ENCODE measurements around the gene CABP4.
"Not testable (repeated sequence)": the region's sequence is repeated elsewhere in the genome, so short reads cannot be mapped to it uniquely, and the experiment has no call there.

Gene CABP4

GRCh38 chr11:67468759-67469507 is 13.8 kb downstream of the CABP4 start, which contains the start of gene TMEM134:
Gene TMEM134, minus strand, starts transcription at chr11:67469251. Its CDS starts 59 bp downstream, at chr11:67469192.
- Mint-ChIP-seq H3K9me3 (no peaks in the 10 kb centered on the region), H3K4me1 (peaks cover 41% of the 10 kb centered on the region)

GRCh38 chr11:67469508-67469811 is 14.3 kb downstream of the CABP4 start:
- DNase-seq (ENCODE audit: low spot score in 2 of 2) (no peak), ATAC-seq (no peak)
- peak overlapping the region; percentile 91 for H3K4me3 Mint-ChIP-seq
- H3K27ac Mint-ChIP-seq = peak overlapping the region; percentile 91
- H3K4me1 Mint-ChIP-seq = peaks cover 41% of the 10 kb centered on the region
- H3K9me3 Mint-ChIP-seq = no peaks in the 10 kb centered on the region
- peaks cover 10% of the 10 kb centered on the region for H3K36me3 Mint-ChIP-seq

More at GRCh38 chr11:67468759-67469507, 13.8 kb downstream of the CABP4 start, which contains the start of gene TMEM134:
- Mint-ChIP-seq H3K4me3 (peak within 1 kb of the TSS; percentile 91), H3K27ac (peak within 1 kb of the TSS; percentile 91), H3K36me3 (peaks cover 10% of the 10 kb centered on the region)
- ATAC-seq (peak; percentile 88), DNase-seq (ENCODE audit: low spot score in 2 of 2) (peak; percentile 92 to 93)

DNA sequence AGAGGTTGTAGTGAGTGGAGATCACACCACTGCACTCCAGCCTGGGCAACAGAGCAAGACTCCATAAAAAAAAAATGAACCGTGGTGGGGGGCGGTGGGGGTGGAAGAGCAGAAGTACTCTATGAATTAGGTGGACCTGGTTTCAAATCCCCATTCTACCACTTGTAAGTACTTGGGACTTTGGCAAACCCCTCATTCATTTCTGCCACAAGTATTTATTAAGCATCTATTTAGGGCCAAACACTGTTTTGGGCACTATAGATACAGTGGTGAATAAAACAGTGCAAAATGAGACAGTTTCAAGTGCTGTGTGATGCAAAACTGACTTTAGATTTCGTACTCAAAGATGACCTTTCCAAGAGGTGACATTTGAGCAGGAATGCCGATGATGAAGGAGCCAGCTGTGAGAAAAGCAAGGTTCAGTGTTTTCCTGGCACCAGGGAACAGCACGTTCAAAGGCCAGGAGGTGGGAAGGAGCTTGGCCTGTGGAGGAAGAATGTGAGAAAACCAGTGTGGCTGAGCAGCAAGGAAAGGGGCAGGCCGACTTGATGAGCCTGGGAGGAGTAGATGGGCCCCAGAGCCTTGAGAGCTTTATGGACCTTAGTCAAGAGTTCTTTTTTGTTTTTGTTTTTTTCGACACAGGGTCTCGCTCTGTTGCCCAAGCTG is 15.3 kb downstream of the CABP4 start:
- DNase-seq (ENCODE audit: low spot score in 2 of 2) = no peak
- Mint-ChIP-seq H3K4me1 (peaks cover 32% of the 10 kb centered on the region), H3K36me3 (peaks cover 7% of the 10 kb centered on the region), H3K4me3 (peak overlapping the region; percentile 91), H3K9me3 (no peaks in the 10 kb centered on the region), H3K27ac (no peak overlapping the region)
- ATAC-seq = no peak

DNA sequence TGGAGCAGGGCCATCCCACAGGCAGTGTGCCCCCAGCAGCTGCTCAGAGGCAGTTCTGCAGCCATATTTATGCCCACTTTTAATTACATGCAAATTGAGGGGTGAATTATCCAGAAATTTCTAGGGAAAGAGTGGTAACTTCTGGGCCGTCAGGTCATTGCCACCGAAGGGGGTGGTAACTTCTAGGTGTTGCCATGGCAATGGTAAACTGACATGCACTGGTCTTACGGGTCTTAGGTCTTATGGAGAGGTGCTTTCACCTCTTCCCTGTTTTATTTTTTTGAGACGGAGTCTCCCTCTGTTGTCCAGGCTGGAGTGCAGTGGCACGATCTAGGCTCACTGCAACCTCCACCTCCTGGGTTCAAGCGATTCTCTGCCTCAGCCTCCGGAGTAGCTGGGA is 17.7 kb downstream of the CABP4 start:
- Mint-ChIP-seq H3K9me3 (no peaks in the 10 kb centered on the region), H3K27ac (no peak overlapping the region), H3K4me1 (peaks cover 12% of the 10 kb centered on the region), H3K36me3 (peaks cover 5% of the 10 kb centered on the region), H3K4me3 (no peak overlapping the region)
- DNase-seq (ENCODE audit: low spot score in 2 of 2) (no peak), ATAC-seq (no peak)

GRCh38 chr11:67476692-67477091 is 21.5 kb downstream of the CABP4 start:
- H3K4me1 Mint-ChIP-seq; DNase-seq (ENCODE audit: low spot score in 2 of 2); H3K9me3 Mint-ChIP-seq; H3K36me3 Mint-ChIP-seq; ATAC-seq; H3K4me3 Mint-ChIP-seq; H3K27ac Mint-ChIP-seq: not testable (repeated sequence)

- H3K4me3 Mint-ChIP-seq; ATAC-seq; DNase-seq (ENCODE audit: low spot score in 2 of 2); H3K4me1 Mint-ChIP-seq; H3K9me3 Mint-ChIP-seq; H3K27ac Mint-ChIP-seq; H3K36me3 Mint-ChIP-seq: not testable (repeated sequence)
Observed at GRCh38 chr11:67477344-67478050, 22.3 kb downstream of the CABP4 start.

GRCh38 chr11:67482275-67482826 is 27.2 kb downstream of the CABP4 start:
- DNase-seq (ENCODE audit: low spot score in 2 of 2) = no peak
- peaks cover 45% of the 10 kb centered on the region for H3K36me3 Mint-ChIP-seq
- peaks cover 50% of the 10 kb centered on the region for H3K4me1 Mint-ChIP-seq
- peak overlapping the region; percentile 97 for H3K27ac Mint-ChIP-seq
- no peak for ATAC-seq
- no peaks in the 10 kb centered on the region for H3K9me3 Mint-ChIP-seq
- H3K4me3 Mint-ChIP-seq = peak overlapping the region; percentile 98

GRCh38 chr11:67482827-67483798 is 28.0 kb downstream of the CABP4 start, which contains the start of gene AIP:
Gene AIP, plus strand, starts transcription at chr11:67483026. Its CDS starts 133 bp downstream, at chr11:67483159.
- Mint-ChIP-seq H3K4me1 (peaks cover 57% of the 10 kb centered on the region), H3K36me3 (peaks cover 53% of the 10 kb centered on the region), H3K4me3 (peak within 1 kb of the TSS; percentile 98), H3K27ac (peak within 1 kb of the TSS; percentile 97), H3K9me3 (peaks cover 2% of the 10 kb centered on the region)
- ATAC-seq = peak; percentile 80
- peak; percentile 96 to 99 for DNase-seq (ENCODE audit: low spot score in 2 of 2)

- ATAC-seq = peak; percentile 40
- DNase-seq (ENCODE audit: low spot score in 2 of 2) = peak in 1 of 2 donors; percentile 78
- peak overlapping the region; percentile 98 for H3K4me3 Mint-ChIP-seq
- peaks cover 67% of the 10 kb centered on the region for H3K4me1 Mint-ChIP-seq
- H3K9me3 Mint-ChIP-seq = peaks cover 2% of the 10 kb centered on the region
- H3K27ac Mint-ChIP-seq = peak overlapping the region; percentile 97
- peaks cover 62% of the 10 kb centered on the region for H3K36me3 Mint-ChIP-seq
Observed at GRCh38 chr11:67483831-67484665, 28.9 kb downstream of the CABP4 start.

DNA sequence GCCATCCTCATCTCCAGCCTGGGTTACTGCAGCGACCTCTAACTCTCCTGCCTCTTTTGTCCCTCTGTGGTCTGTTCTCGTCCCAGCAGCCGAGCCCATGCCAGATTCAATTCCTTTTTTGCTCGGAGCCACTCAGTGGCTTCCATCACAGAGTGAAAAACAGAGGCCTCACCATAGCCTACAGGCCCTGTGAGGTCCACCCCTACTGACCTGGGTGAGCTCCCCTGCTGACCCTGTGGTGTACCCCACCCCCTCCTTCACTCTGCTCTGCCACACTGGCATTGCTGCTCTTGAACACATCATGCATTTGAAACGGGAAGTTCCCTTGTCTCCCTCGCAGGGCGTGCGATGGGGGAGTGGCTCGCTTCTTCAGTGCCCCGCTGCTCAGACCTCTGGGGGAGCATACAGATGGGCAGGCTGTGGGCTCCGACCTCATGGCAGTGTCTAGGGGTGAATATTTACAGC is 29.7 kb downstream of the CABP4 start:
- Mint-ChIP-seq H3K4me1 (peaks cover 74% of the 10 kb centered on the region), H3K27ac (peak overlapping the region; percentile 97), H3K4me3 (peak overlapping the region; percentile 98), H3K9me3 (peaks cover 2% of the 10 kb centered on the region), H3K36me3 (peaks cover 70% of the 10 kb centered on the region)
- peak; percentile 25 for ATAC-seq
- peak; percentile 44 to 85 for DNase-seq (ENCODE audit: low spot score in 2 of 2)

DNA sequence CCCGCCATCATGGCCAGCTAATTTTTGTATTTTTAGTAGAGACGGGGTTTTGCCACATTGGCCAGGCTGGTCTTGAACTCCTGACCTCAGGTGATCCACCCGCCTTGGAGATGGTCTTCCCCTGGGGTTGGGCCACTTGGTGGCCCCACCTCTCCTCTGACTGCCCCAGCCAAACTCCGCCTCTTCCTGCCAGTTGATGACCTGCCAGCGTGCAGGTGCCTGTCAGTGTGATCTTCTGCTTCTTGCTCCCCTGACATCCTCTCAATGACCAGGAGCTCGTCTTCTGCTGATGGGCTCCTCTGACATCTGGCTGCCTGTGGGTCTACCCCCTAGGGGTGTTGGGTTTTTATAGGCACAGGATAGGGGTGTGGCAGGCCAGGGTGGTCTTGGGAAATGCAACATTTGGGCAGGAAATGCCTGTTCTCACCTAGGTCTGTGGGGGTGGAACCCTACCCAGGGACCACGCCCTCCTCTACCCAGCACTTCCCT is 30.8 kb downstream of the CABP4 start:
- ATAC-seq (peak; percentile 2), DNase-seq (ENCODE audit: low spot score in 2 of 2) (peak in 1 of 2 donors; percentile 86)
- H3K27ac Mint-ChIP-seq = peak overlapping the region; percentile 97
- peaks cover 83% of the 10 kb centered on the region for H3K4me1 Mint-ChIP-seq
- not testable (repeated sequence) for H3K9me3 Mint-ChIP-seq
- peaks cover 81% of the 10 kb centered on the region for H3K36me3 Mint-ChIP-seq
- peak overlapping the region; percentile 98 for H3K4me3 Mint-ChIP-seq

GRCh38 chr11:67486481-67487195 is 31.5 kb downstream of the CABP4 start:
- Mint-ChIP-seq H3K27ac (peak overlapping the region; percentile 97), H3K4me3 (peak overlapping the region; percentile 98), H3K36me3 (peaks cover 88% of the 10 kb centered on the region), H3K4me1 (peaks cover 86% of the 10 kb centered on the region), H3K9me3 (peaks cover 2% of the 10 kb centered on the region)
- peak; percentile 3 for ATAC-seq
- DNase-seq (ENCODE audit: low spot score in 2 of 2) = peak; percentile 57 to 89
